ENCODE data around the gene USP3.

The USP3 gene

GRCh38 chr15:63628123-63628822 is 123.9 kb downstream of the USP3 start:
- Histone ChIP-seq H3K27ac (ENCODE audit: low read depth, low read length) (no peak overlapping the region), H3K79me1 (ENCODE audit: low read length) (no peaks in the 10 kb centered on the region), H2AK5ac (ENCODE audit: low read length) (no peak overlapping the region), H3K23ac (ENCODE audit: low read length) (no peak overlapping the region), H3K18ac (ENCODE audit: low read length) (no peak overlapping the region), H3K9ac (ENCODE audit: low read length) (no peak overlapping the region), H4K5ac (ENCODE audit: low read length) (no peak overlapping the region), H3K4me3 (ENCODE audit: low read length) (no peak overlapping the region), H3K4me1 (ENCODE audit: control insufficient read depth, low read depth, low read length) (no peaks in the 10 kb centered on the region), H3K36me3 (ENCODE audit: control insufficient read depth, insufficient read depth, low read length) (peaks cover 3% of the 10 kb centered on the region), H3K4ac (ENCODE audit: low read depth, low read length) (no peak overlapping the region), H3K27me3 (ENCODE audit: insufficient read depth, low read length, poor library complexity) (no peaks in the 10 kb centered on the region), H2BK15ac (replicated peaks; ENCODE audit: low read depth) (no peak overlapping the region), H2BK5ac (ENCODE audit: low read length) (no peak overlapping the region), H3K79me2 (ENCODE audit: control insufficient read depth, insufficient read depth, low read length) (no peaks in the 10 kb centered on the region), H4K8ac (ENCODE audit: low read depth, low read length) (no peak overlapping the region), H3K56ac (ENCODE audit: low read length) (no peak overlapping the region), H2BK120ac (ENCODE audit: low read depth, low read length) (no peak overlapping the region), H3K4me2 (ENCODE audit: low read length) (no peak overlapping the region)
- no CpG with 5 or more reads among the region's 13 CpGs for WGBS (ENCODE audit: extremely low coverage, insufficient coverage, low lambda C conversion rate)
- DNase-seq = no peak

DNA sequence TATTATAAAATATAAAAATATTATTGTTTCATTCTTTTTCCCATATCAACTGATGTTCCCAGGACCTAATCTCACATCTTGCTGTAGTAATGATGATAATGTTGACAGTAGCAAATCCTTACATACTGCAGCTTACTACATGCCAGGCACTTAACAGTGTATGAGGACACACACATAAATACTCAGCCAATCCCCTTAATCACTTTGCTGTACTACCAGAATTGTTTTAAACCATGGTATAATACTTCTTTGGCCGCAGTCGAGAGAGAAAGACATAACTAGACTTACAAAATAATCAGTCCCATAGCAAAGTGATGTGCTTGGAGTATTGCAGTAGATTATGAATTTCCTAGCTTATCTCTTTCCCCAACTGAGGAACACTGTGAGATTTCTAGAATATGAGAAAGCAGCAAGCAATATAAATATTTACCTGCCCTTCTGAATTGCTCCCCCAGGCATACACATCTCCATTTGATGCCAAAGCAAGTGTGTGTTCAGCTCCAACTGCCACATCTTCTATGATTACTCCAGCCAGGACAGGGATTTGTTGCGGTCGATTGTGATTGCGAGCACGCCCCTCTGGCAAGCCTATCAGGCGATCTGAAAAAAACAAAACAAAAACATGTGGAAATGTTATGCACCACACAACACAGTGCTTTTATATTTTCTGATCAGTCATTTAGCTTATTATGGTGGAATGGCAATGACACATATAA is 125.8 kb downstream of the USP3 start:
- Histone ChIP-seq H4K5ac (ENCODE audit: low read length) (no peak overlapping the region), H3K27me3 (ENCODE audit: insufficient read depth, low read length, poor library complexity) (no peaks in the 10 kb centered on the region), H3K79me2 (ENCODE audit: control insufficient read depth, insufficient read depth, low read length) (no peaks in the 10 kb centered on the region), H3K9ac (ENCODE audit: low read length) (no peak overlapping the region), H3K27ac (ENCODE audit: low read depth, low read length) (no peak overlapping the region), H3K56ac (ENCODE audit: low read length) (no peak overlapping the region), H2AK5ac (ENCODE audit: low read length) (no peak overlapping the region), H3K4me2 (ENCODE audit: low read length) (no peak overlapping the region), H3K4me3 (ENCODE audit: low read length) (no peak overlapping the region), H3K79me1 (ENCODE audit: low read length) (no peaks in the 10 kb centered on the region), H3K4me1 (ENCODE audit: control insufficient read depth, low read depth, low read length) (no peaks in the 10 kb centered on the region), H3K18ac (ENCODE audit: low read length) (no peak overlapping the region), H3K23ac (ENCODE audit: low read length) (no peak overlapping the region), H2BK5ac (ENCODE audit: low read length) (no peak overlapping the region), H3K36me3 (ENCODE audit: control insufficient read depth, insufficient read depth, low read length) (peaks cover 3% of the 10 kb centered on the region), H2BK120ac (ENCODE audit: low read depth, low read length) (no peak overlapping the region), H2BK15ac (replicated peaks; ENCODE audit: low read depth) (no peak overlapping the region), H3K4ac (ENCODE audit: low read depth, low read length) (no peak overlapping the region), H4K8ac (ENCODE audit: low read depth, low read length) (no peak overlapping the region)
- WGBS (ENCODE audit: extremely low coverage, insufficient coverage, low lambda C conversion rate) = no CpG with 5 or more reads among the region's 7 CpGs
- no peak for DNase-seq

- H3K79me2 ChIP-seq (ENCODE audit: control insufficient read depth, insufficient read depth, low read length) = no peaks in the 10 kb centered on the region
- H4K5ac ChIP-seq (ENCODE audit: low read length) = no peak overlapping the region
- WGBS (ENCODE audit: extremely low coverage, insufficient coverage, low lambda C conversion rate) = no CpG with 5 or more reads among the region's 2 CpGs
- no peaks in the 10 kb centered on the region for H3K4me1 ChIP-seq (ENCODE audit: control insufficient read depth, low read depth, low read length)
- H2BK120ac ChIP-seq (ENCODE audit: low read depth, low read length) = no peak overlapping the region
- no peak overlapping the region for H3K4me3 ChIP-seq (ENCODE audit: low read length)
- H3K79me1 ChIP-seq (ENCODE audit: low read length) = no peaks in the 10 kb centered on the region
- H4K8ac ChIP-seq (ENCODE audit: low read depth, low read length) = no peak overlapping the region
- no peak overlapping the region for H3K9ac ChIP-seq (ENCODE audit: low read length)
- H3K27ac ChIP-seq (ENCODE audit: low read depth, low read length) = no peak overlapping the region
- no peaks in the 10 kb centered on the region for H3K27me3 ChIP-seq (ENCODE audit: insufficient read depth, low read length, poor library complexity)
- no peak overlapping the region for H3K56ac ChIP-seq (ENCODE audit: low read length)
- DNase-seq = no peak
- H3K18ac ChIP-seq (ENCODE audit: low read length) = no peak overlapping the region
- no peak overlapping the region for H2AK5ac ChIP-seq (ENCODE audit: low read length)
- H3K23ac ChIP-seq (ENCODE audit: low read length) = no peak overlapping the region
- H3K4me2 ChIP-seq (ENCODE audit: low read length) = no peak overlapping the region
- H3K36me3 ChIP-seq (ENCODE audit: control insufficient read depth, insufficient read depth, low read length) = peaks cover 1% of the 10 kb centered on the region
- H2BK5ac ChIP-seq (ENCODE audit: low read length) = no peak overlapping the region
- H3K4ac ChIP-seq (ENCODE audit: low read depth, low read length) = no peak overlapping the region
- no peak overlapping the region for H2BK15ac ChIP-seq (replicated peaks; ENCODE audit: low read depth)
These were observed 128.9 kb downstream of the USP3 start for GRCh38 chr15:63633312-63633711.

DNA sequence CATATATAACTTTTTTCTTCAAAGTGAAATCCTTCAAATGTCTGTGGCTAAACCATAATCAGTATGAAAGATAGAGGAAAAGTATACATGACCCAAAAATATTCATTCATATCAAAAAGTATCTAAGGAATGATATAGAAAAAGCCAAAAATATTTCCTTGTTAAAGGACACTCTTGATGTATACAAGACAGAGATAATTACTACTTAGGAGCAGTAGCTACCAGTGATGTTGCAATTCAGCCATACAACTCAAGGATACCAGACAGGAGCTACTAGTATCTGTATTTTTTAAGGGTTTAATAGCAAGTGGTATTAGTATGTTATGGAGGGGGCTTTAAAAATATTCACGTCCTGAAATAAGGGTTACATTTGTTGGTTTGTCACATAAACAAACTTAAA is 129.8 kb downstream of the USP3 start:
- Histone ChIP-seq H3K4me3 (ENCODE audit: low read length) (no peak overlapping the region), H3K23ac (ENCODE audit: low read length) (no peak overlapping the region), H3K27me3 (ENCODE audit: insufficient read depth, low read length, poor library complexity) (no peaks in the 10 kb centered on the region), H2BK15ac (replicated peaks; ENCODE audit: low read depth) (no peak overlapping the region), H4K8ac (ENCODE audit: low read depth, low read length) (no peak overlapping the region), H3K56ac (ENCODE audit: low read length) (no peak overlapping the region), H3K36me3 (ENCODE audit: control insufficient read depth, insufficient read depth, low read length) (peaks cover 1% of the 10 kb centered on the region), H3K4me1 (ENCODE audit: control insufficient read depth, low read depth, low read length) (no peaks in the 10 kb centered on the region), H4K5ac (ENCODE audit: low read length) (no peak overlapping the region), H3K4ac (ENCODE audit: low read depth, low read length) (no peak overlapping the region), H2BK5ac (ENCODE audit: low read length) (no peak overlapping the region), H3K79me2 (ENCODE audit: control insufficient read depth, insufficient read depth, low read length) (no peaks in the 10 kb centered on the region), H3K9ac (ENCODE audit: low read length) (no peak overlapping the region), H3K18ac (ENCODE audit: low read length) (no peak overlapping the region), H3K4me2 (ENCODE audit: low read length) (no peak overlapping the region), H3K27ac (ENCODE audit: low read depth, low read length) (no peak overlapping the region), H2AK5ac (ENCODE audit: low read length) (no peak overlapping the region), H3K79me1 (ENCODE audit: low read length) (no peaks in the 10 kb centered on the region), H2BK120ac (ENCODE audit: low read depth, low read length) (no peak overlapping the region)
- WGBS (ENCODE audit: extremely low coverage, insufficient coverage, low lambda C conversion rate) = no CpG with 5 or more reads among the region's 1 CpG
- DNase-seq = no peak

DNA sequence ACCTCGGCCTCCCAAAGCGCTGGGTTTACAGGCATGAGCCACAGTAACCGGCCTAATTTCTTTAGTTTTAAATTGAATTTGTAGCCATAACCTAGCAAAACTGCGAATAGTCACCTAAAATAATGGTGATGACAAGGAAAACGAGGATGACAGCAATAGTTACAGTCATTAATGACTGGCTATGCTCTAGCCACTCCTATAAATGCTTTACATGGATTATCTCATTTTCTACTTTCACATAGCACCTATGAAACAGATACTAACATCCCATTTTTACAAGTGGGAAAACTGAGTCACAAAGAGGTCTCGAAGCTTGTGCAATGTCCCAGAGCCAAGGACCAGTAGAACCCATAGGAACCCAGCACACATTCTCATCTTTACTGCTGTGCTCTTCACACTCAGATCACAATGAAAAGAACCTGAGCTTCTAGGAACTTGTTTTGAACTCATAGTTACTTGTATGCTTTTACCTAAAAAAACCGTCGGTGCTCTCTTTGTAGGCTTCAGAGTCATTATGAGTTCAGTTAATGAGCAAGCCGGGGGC is 132.2 kb downstream of the USP3 start:
- H3K79me2 ChIP-seq (ENCODE audit: control insufficient read depth, insufficient read depth, low read length) = no peaks in the 10 kb centered on the region
- no peak overlapping the region for H2AK5ac ChIP-seq (ENCODE audit: low read length)
- no peaks in the 10 kb centered on the region for H3K79me1 ChIP-seq (ENCODE audit: low read length)
- WGBS (ENCODE audit: extremely low coverage, insufficient coverage, low lambda C conversion rate) = no CpG with 5 or more reads among the region's 9 CpGs
- H3K36me3 ChIP-seq (ENCODE audit: control insufficient read depth, insufficient read depth, low read length) = peaks cover 2% of the 10 kb centered on the region
- no peak overlapping the region for H3K4me3 ChIP-seq (ENCODE audit: low read length)
- no peaks in the 10 kb centered on the region for H3K4me1 ChIP-seq (ENCODE audit: control insufficient read depth, low read depth, low read length)
- H3K27me3 ChIP-seq (ENCODE audit: insufficient read depth, low read length, poor library complexity) = no peaks in the 10 kb centered on the region
- no peak overlapping the region for H3K27ac ChIP-seq (ENCODE audit: low read depth, low read length)
- H3K4me2 ChIP-seq (ENCODE audit: low read length) = no peak overlapping the region
- H3K23ac ChIP-seq (ENCODE audit: low read length) = no peak overlapping the region
- no peak overlapping the region for H2BK5ac ChIP-seq (ENCODE audit: low read length)
- H2BK15ac ChIP-seq (replicated peaks; ENCODE audit: low read depth) = no peak overlapping the region
- no peak overlapping the region for H3K18ac ChIP-seq (ENCODE audit: low read length)
- H3K56ac ChIP-seq (ENCODE audit: low read length) = no peak overlapping the region
- H3K4ac ChIP-seq (ENCODE audit: low read depth, low read length) = no peak overlapping the region
- no peak overlapping the region for H2BK120ac ChIP-seq (ENCODE audit: low read depth, low read length)
- no peak overlapping the region for H4K8ac ChIP-seq (ENCODE audit: low read depth, low read length)
- H4K5ac ChIP-seq (ENCODE audit: low read length) = no peak overlapping the region
- no peak for DNase-seq
- no peak overlapping the region for H3K9ac ChIP-seq (ENCODE audit: low read length)
